ENCODE measurements around the gene CADM2. TPM values are rescaled to one million over a fixed set of nuclear protein-coding genes. Genes with fewer than 3 reads are reported as not detected.

CADM2 gene
- total RNA-seq, 1 donor from 2014 or later: 2.9 TPM

DNA sequence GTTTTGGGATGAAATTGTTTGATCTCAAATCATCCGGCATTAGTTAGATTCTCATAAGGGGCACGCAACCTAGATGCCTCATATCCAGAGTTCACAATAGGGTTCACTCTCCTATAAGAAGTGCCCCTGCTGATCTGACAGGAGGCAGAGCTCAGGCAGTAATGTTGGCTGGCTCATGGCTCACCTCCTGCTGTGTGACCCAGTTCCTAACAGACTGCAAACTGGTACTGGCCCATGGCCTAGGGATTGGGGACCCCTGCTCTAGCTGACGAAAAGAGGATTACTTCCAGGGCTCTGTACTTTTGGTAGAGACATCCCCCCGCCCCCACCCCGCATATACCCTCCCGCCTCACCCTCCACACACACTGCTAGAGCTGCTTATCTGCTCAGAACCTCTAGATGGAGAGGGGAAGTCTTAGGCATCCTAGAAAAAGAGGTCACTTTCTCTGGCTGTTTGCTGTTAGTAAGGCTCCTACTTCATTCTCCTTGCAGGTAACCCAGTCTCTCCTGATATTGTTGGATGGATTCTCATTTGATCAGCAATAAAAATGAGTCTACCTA is 923.1 kb downstream of the CADM2 start:
- Mint-ChIP-seq H3K36me3 (ENCODE audit: low read depth, unreplicated experiment) (no peaks in the 10 kb centered on the region), H3K4me1 (ENCODE audit: low read depth, unreplicated experiment) (no peaks in the 10 kb centered on the region), H3K9me3 (ENCODE audit: unreplicated experiment) (no peaks in the 10 kb centered on the region), H3K27ac (ENCODE audit: unreplicated experiment) (no peak overlapping the region), H3K4me3 (ENCODE audit: unreplicated experiment) (no peak overlapping the region), H3K27me3 (ENCODE audit: low read depth, unreplicated experiment) (no peaks in the 10 kb centered on the region)
- Histone ChIP-seq H3K27ac (ENCODE audit: low read depth, low read length) (no peak overlapping the region), H3K9me3 (ENCODE audit: insufficient read depth, low read depth, low read length) (no peaks in the 10 kb centered on the region), H3K4me2 (ENCODE audit: low read length) (no peak overlapping the region), H3K4me3 (ENCODE audit: insufficient read depth, low read depth, low read length) (no peak overlapping the region), H4K20me1 (ENCODE audit: insufficient read depth, low read length) (no peaks in the 10 kb centered on the region), H3K79me2 (ENCODE audit: insufficient read depth, low read length) (no peaks in the 10 kb centered on the region), H2AFZ (ENCODE audit: low read depth, low read length) (no peak overlapping the region), H3K27me3 (ENCODE audit: insufficient read depth, low read length) (no peaks in the 10 kb centered on the region), H3K36me3 (ENCODE audit: insufficient read depth, low read length) (no peaks in the 10 kb centered on the region), H3K9ac (ENCODE audit: low read length) (no peak overlapping the region), H3K4me1 (ENCODE audit: insufficient read depth, low read length) (no peaks in the 10 kb centered on the region)
- no peak for FAIRE-seq
- no peak for DNase-seq (ENCODE audit: low read depth)
- TF ChIP-seq EZH2 (IDR thresholded peaks at IDR 0.05; ENCODE audit: insufficient read depth, low read length): no peak
- TF ChIP-seq CTCF (IDR thresholded peaks at IDR 0.05; ENCODE audit: insufficient read depth, low read depth, low read length): no peak

GRCh38 chr3:85890043-85890555 is 931.3 kb downstream of the CADM2 start:
- TF ChIP-seq CTCF (IDR thresholded peaks at IDR 0.05; ENCODE audit: insufficient read depth, low read depth, low read length) (no peak), EZH2 (IDR thresholded peaks at IDR 0.05; ENCODE audit: insufficient read depth, low read length) (no peak)
- Histone ChIP-seq H3K27ac (ENCODE audit: low read depth, low read length) (no peak overlapping the region), H3K27me3 (ENCODE audit: insufficient read depth, low read length) (no peaks in the 10 kb centered on the region), H4K20me1 (ENCODE audit: insufficient read depth, low read length) (no peaks in the 10 kb centered on the region), H3K9ac (ENCODE audit: low read length) (no peak overlapping the region), H3K79me2 (ENCODE audit: insufficient read depth, low read length) (no peaks in the 10 kb centered on the region), H2AFZ (ENCODE audit: low read depth, low read length) (no peak overlapping the region), H3K4me2 (ENCODE audit: low read length) (no peak overlapping the region), H3K36me3 (ENCODE audit: insufficient read depth, low read length) (no peaks in the 10 kb centered on the region), H3K4me1 (ENCODE audit: insufficient read depth, low read length) (no peaks in the 10 kb centered on the region), H3K9me3 (ENCODE audit: insufficient read depth, low read depth, low read length) (no peaks in the 10 kb centered on the region), H3K4me3 (ENCODE audit: insufficient read depth, low read depth, low read length) (no peak overlapping the region)
- no peak overlapping the region for H3K4me3 Mint-ChIP-seq (ENCODE audit: unreplicated experiment)
- H3K9me3 Mint-ChIP-seq (ENCODE audit: unreplicated experiment): peaks cover 2% of the 10 kb centered on the region
- DNase-seq (ENCODE audit: low read depth) (no peak), FAIRE-seq (no peak)
- no peak overlapping the region for H3K27ac Mint-ChIP-seq (ENCODE audit: unreplicated experiment)
- H3K36me3 Mint-ChIP-seq (ENCODE audit: low read depth, unreplicated experiment): no peaks in the 10 kb centered on the region
- no peaks in the 10 kb centered on the region for H3K27me3 Mint-ChIP-seq (ENCODE audit: low read depth, unreplicated experiment)
- no peaks in the 10 kb centered on the region for H3K4me1 Mint-ChIP-seq (ENCODE audit: low read depth, unreplicated experiment)

- Mint-ChIP-seq H3K4me1 (ENCODE audit: low read depth, unreplicated experiment) (peaks cover 9% of the 10 kb centered on the region), H3K36me3 (ENCODE audit: low read depth, unreplicated experiment) (no peaks in the 10 kb centered on the region), H3K9me3 (ENCODE audit: unreplicated experiment) (no peaks in the 10 kb centered on the region), H3K4me3 (ENCODE audit: unreplicated experiment) (no peak overlapping the region), H3K27ac (ENCODE audit: unreplicated experiment) (no peak overlapping the region), H3K27me3 (ENCODE audit: low read depth, unreplicated experiment) (no peaks in the 10 kb centered on the region)
- Histone ChIP-seq H3K4me3 (ENCODE audit: insufficient read depth, low read depth, low read length) (no peak overlapping the region), H4K20me1 (ENCODE audit: insufficient read depth, low read length) (no peaks in the 10 kb centered on the region), H3K79me2 (ENCODE audit: insufficient read depth, low read length) (no peaks in the 10 kb centered on the region), H3K27ac (ENCODE audit: low read depth, low read length) (no peak overlapping the region), H3K9me3 (ENCODE audit: insufficient read depth, low read depth, low read length) (no peaks in the 10 kb centered on the region), H3K4me1 (ENCODE audit: insufficient read depth, low read length) (no peaks in the 10 kb centered on the region), H2AFZ (ENCODE audit: low read depth, low read length) (no peak overlapping the region), H3K4me2 (ENCODE audit: low read length) (no peak overlapping the region), H3K36me3 (ENCODE audit: insufficient read depth, low read length) (no peaks in the 10 kb centered on the region), H3K27me3 (ENCODE audit: insufficient read depth, low read length) (no peaks in the 10 kb centered on the region), H3K9ac (ENCODE audit: low read length) (no peak overlapping the region)
- no peak for FAIRE-seq
- DNase-seq (ENCODE audit: low read depth): no peak
- TF ChIP-seq EZH2 (IDR thresholded peaks at IDR 0.05; ENCODE audit: insufficient read depth, low read length) (no peak), CTCF (IDR thresholded peaks at IDR 0.05; ENCODE audit: insufficient read depth, low read depth, low read length) (no peak)
Measured at GRCh38 chr3:85903434-85903833, 944.6 kb downstream of the CADM2 start.
